ENCODE data around the gene WDR49.

WDR49 gene

GRCh38 chr3:167657684-167658225 is 4.0 kb upstream of the WDR49 start:
- no peak overlapping the region for H3K4me3 ChIP-seq (ENCODE audit: low read depth, low read length)
- TF ChIP-seq CTCF (IDR thresholded peaks at IDR 0.05; ENCODE audit: low read depth, low read length), result no peak

- TF ChIP-seq CTCF (IDR thresholded peaks at IDR 0.05; ENCODE audit: low read depth, low read length), result no peak
- H3K4me3 ChIP-seq (ENCODE audit: low read depth, low read length), result no peak overlapping the region
Observed at GRCh38 chr3:167656821-167657220, 3.1 kb upstream of the WDR49 start.

- no peak for TF ChIP-seq CTCF (IDR thresholded peaks at IDR 0.05; ENCODE audit: low read depth, low read length)
- no peak overlapping the region for H3K4me3 ChIP-seq (ENCODE audit: low read depth, low read length)
Observed at GRCh38 chr3:167653155-167653554, 587 bp downstream of the WDR49 start.

- H3K4me3 ChIP-seq (ENCODE audit: low read depth, low read length), result no peak overlapping the region
- TF ChIP-seq CTCF (IDR thresholded peaks at IDR 0.05; ENCODE audit: low read depth, low read length), result no peak
Observed at GRCh38 chr3:167651826-167652225, 1.9 kb downstream of the WDR49 start.

GRCh38 chr3:167650459-167650858 is 3.3 kb downstream of the WDR49 start:
- TF ChIP-seq CTCF (IDR thresholded peaks at IDR 0.05; ENCODE audit: low read depth, low read length), result no peak

GRCh38 chr3:167649746-167650145 is 4.0 kb downstream of the WDR49 start:
- no peak for TF ChIP-seq CTCF (IDR thresholded peaks at IDR 0.05; ENCODE audit: low read depth, low read length)
- H3K4me3 ChIP-seq (ENCODE audit: low read depth, low read length), result no peak overlapping the region

More at GRCh38 chr3:167650459-167650858, 3.3 kb downstream of the WDR49 start:
- no peak overlapping the region for H3K4me3 ChIP-seq (ENCODE audit: low read depth, low read length)

- TF ChIP-seq CTCF (IDR thresholded peaks at IDR 0.05; ENCODE audit: low read depth, low read length), result no peak
- no peak overlapping the region for H3K4me3 ChIP-seq (ENCODE audit: low read depth, low read length)
Observed at GRCh38 chr3:167644611-167645010, 9.1 kb downstream of the WDR49 start.

All from WI38 (cell line).